Pancreas (tissue), 10 donors: ENCODE measurements around the gene P2RX4. TPM values are rescaled to one million over a fixed set of nuclear protein-coding genes. Genes with fewer than 3 reads are reported as not detected.

Experiments used
- ATAC-seq, 4 donors: fragments of 200-7000 bp; cut with Tn5 transposase; one replicate each; pipeline versions ENCODE4 v1.8.0 to v1.9.1; 2020; ENCODE audit warnings: mild to moderate bottlenecking in 4 of 4, moderate library complexity in 4 of 4
- DNase-seq, 6 donors: peaks; one replicate each; pipeline ENCODE4 v3.0.0-alpha.2; 2020
- FAIRE-seq: peaks from 2 replicates; lab custom pipeline; 2012; peaks lifted over from hg19 to GRCh38; lab: Jason Lieb, UNC
- H3K27ac ChIP-seq, 4 donors: fragments of 200-600 bp; sonication (generic); 1 replicate in 3 of 4; 2 replicates in 1 of 4; pipeline versions ENCODE4 v1.5.0 to v1.8.0; 2020
- H3K27me3 ChIP-seq, 4 donors: fragments of 200-600 bp; one replicate each; pipeline ENCODE4 v1.8.0; 2021
- H3K36me3 ChIP-seq, 3 donors: fragments of 200-600 bp; sonication (generic) in 1 of 3; one replicate each; pipeline versions ENCODE4 v1.5.0 to v1.8.0; 2020 to 2021
- H3K4me1 ChIP-seq, 3 donors: fragments of 200-600 bp; one replicate each; pipeline ENCODE4 v1.8.0; 2021
- H3K4me3 ChIP-seq, 4 donors: fragments of 200-600 bp; sonication (generic) in 2 of 4; one replicate each; pipeline versions ENCODE4 v1.5.0 to v1.8.0; 2020 to 2021
- H3K9me3 ChIP-seq, 4 donors: fragments of 200-600 bp; one replicate each; pipeline ENCODE4 v1.8.0; 2021
- WGBS, 2 donors: extraction: QIAGEN DNeasy Blood & Tissue Kit; methylation state at CpG; one replicate each; pipeline ENCODE4 v1.1.7; 2013; 5-methylcytosine and 5-hydroxymethylcytosine counted together
- intact Hi-C, 3 donors: fragments of 100-400 bp; cut with DNase I; formaldehyde crosslinking; loops; one replicate each; pipeline versions ENCODE4 v1.11.1 to v1.14.2; 2022
- polyA plus RNA-seq, 2 donors: library from polyadenylated mRNA; stranded (reverse); fragments of 200-250 nt; gene quantifications; one replicate each; pipeline ENCODE4 v1.2.3, GENCODE V29; 2013
- total RNA-seq, 6 donors: library from RNA; stranded (reverse); fragmentation: NEBNext Ultra II Directional in 4 of 6; extraction: Animal tissue kit (Norgen Biotek cat#: 25700) in 4 of 6; gene quantifications; one replicate each; pipeline versions ENCODE4 v1.2.1 to v1.2.4, GENCODE V29; 2021 to 2023
- TF ChIP-seq, protein P1 (sequence below), 4 donors: fragments of 200-600 bp; sonication (generic) in 3 of 4; IDR thresholded peaks; one replicate each; pipeline versions ENCODE4 v1.5.0 to v1.8.0; 2021; ENCODE audit warnings: antibody characterized with exemption in 4 of 4
- donor health status: healthy with polysubstance abuse.
- donor health status: DM: no; HTN: no; CAD: no; lungs with moderate emphysema.
- donor health status: DM: no; HTN: no; CAD: no.
- donor health status: control.
- donor health status: control.
- donor health status: Bipolar disorder and iron deficiency.
- donor health status: DM: yes; HTN: yes; CAD: no.
- donor health status: DM: no; HTN: no; CAD: no.
- donor health status: DM: no; HTN: no; CAD: no.
- donor health status: DM: yes; HTN: yes; CAD: no.

Gene P2RX4
- total and polyA plus RNA-seq, 8 donors, result 27.5 to 60.1 (median 33.1) TPM

- intact Hi-C loops, result no loop called here
- no peak for FAIRE-seq
- TF ChIP-seq, protein P1, sequence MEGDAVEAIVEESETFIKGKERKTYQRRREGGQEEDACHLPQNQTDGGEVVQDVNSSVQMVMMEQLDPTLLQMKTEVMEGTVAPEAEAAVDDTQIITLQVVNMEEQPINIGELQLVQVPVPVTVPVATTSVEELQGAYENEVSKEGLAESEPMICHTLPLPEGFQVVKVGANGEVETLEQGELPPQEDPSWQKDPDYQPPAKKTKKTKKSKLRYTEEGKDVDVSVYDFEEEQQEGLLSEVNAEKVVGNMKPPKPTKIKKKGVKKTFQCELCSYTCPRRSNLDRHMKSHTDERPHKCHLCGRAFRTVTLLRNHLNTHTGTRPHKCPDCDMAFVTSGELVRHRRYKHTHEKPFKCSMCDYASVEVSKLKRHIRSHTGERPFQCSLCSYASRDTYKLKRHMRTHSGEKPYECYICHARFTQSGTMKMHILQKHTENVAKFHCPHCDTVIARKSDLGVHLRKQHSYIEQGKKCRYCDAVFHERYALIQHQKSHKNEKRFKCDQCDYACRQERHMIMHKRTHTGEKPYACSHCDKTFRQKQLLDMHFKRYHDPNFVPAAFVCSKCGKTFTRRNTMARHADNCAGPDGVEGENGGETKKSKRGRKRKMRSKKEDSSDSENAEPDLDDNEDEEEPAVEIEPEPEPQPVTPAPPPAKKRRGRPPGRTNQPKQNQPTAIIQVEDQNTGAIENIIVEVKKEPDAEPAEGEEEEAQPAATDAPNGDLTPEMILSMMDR (IDR thresholded peaks at IDR 0.05), result no peak
- no peaks in the 10 kb centered on the region for H3K4me1 ChIP-seq
- H3K4me3 ChIP-seq, result no peak overlapping the region
- H3K9me3 ChIP-seq, result no peaks in the 10 kb centered on the region
- H3K36me3 ChIP-seq, result no peaks in the 10 kb centered on the region
- 82 to 91% methylated on average over 3 of the region's 3 CpGs for WGBS, 2 donors
- no peaks in the 10 kb centered on the region for H3K27me3 ChIP-seq
- no peak for DNase-seq
- no peak overlapping the region for H3K27ac ChIP-seq
- no peak for ATAC-seq
Observed at GRCh38 chr12:121182222-121182893, 27.6 kb upstream of the P2RX4 start.

DNA sequence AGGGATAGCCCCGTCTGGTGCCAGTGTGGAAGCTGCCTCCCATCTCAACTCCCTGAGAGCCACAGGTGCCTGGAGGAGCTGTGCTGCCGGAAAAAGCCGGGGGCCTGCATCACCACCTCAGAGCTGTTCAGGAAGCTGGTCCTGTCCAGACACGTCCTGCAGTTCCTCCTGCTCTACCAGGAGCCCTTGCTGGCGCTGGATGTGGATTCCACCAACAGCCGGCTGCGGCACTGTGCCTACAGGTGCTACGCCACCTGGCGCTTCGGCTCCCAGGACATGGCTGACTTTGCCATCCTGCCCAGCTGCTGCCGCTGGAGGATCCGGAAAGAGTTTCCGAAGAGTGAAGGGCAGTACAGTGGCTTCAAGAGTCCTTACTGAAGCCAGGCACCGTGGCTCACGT lies 25.5 kb upstream of the P2RX4 start:
- H3K27me3 ChIP-seq, result no peaks in the 10 kb centered on the region
- no peak overlapping the region for H3K27ac ChIP-seq
- H3K9me3 ChIP-seq, result no peaks in the 10 kb centered on the region
- intact Hi-C loops, result no loop called here
- ATAC-seq (peak in 1 of 4 donors; percentile 34), FAIRE-seq (no peak), DNase-seq (peak in 1 of 6 donors; percentile 50)
- H3K4me3 ChIP-seq, result no peak overlapping the region
- 88 to 89% methylated on average over 15 of the region's 15 CpGs for WGBS, 2 donors
- TF ChIP-seq, protein P1 (IDR thresholded peaks at IDR 0.05), result no peak
- no peaks in the 10 kb centered on the region for H3K4me1 ChIP-seq
- no peaks in the 10 kb centered on the region for H3K36me3 ChIP-seq

DNA sequence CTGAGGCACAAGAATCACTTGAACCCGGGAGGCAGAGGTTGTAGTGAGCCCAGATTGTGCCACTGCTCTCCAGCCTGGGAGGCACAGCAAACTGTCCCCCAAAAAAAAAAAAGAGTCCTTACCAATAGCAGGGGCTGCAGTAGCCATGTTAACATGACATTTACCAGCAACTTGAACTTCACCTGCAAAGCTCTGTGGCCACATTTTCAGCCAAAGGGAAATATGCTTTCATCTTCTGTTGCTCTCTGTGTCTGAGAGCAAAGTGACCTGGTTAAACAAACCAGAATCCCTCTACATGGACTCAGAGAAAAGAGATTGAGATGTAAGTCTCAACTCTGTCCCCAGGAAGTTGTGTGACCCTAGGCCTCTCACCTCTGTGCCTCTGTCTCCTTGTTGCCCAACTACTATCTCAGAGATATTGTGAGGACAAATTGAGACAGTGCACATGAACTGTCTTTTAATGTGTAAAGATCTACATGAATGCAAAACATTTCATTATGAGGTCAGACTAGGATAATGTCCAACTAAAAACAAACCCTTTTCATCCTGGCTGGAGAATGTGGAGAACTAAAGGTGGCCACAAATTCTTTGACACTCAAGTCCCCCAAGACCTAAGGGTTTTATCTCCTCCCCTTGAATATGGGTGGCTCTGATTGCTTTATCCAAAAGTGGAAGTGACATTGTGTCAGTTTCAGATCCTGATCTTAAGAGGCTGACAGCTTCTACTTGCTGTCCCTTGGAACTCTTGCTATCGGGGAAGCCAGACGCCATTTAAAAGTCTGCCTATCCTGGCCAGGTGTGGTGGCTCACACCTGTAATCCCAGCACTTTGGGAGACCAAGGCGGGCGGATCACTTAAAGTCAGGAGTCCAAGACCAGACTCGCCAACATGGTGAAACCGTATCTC lies 24.7 kb upstream of the P2RX4 start:
- no peak for DNase-seq
- WGBS, 2 donors, result 93 to 95% methylated on average over 7 of the region's 7 CpGs
- H3K27ac ChIP-seq, result no peak overlapping the region
- no peaks in the 10 kb centered on the region for H3K9me3 ChIP-seq
- intact Hi-C loops, result no loop called here
- no peak overlapping the region for H3K4me3 ChIP-seq
- H3K27me3 ChIP-seq, result no peaks in the 10 kb centered on the region
- FAIRE-seq, result no peak
- H3K4me1 ChIP-seq, result no peaks in the 10 kb centered on the region
- no peaks in the 10 kb centered on the region for H3K36me3 ChIP-seq
- ATAC-seq, result peak in 1 of 4 donors; percentile 40
- TF ChIP-seq, protein P1 (IDR thresholded peaks at IDR 0.05), result no peak

GRCh38 chr12:121186826-121187225 lies 23.1 kb upstream of the P2RX4 start:
- FAIRE-seq (no peak), ATAC-seq (no peak), DNase-seq (no peak)
- H3K27me3 ChIP-seq, result no peaks in the 10 kb centered on the region
- H3K27ac ChIP-seq, result no peak overlapping the region
- 85 to 88% methylated on average over 2 of the region's 2 CpGs for WGBS, 2 donors
- TF ChIP-seq, protein P1 (IDR thresholded peaks at IDR 0.05), result no peak
- intact Hi-C loops, result no loop called here
- no peaks in the 10 kb centered on the region for H3K36me3 ChIP-seq
- no peaks in the 10 kb centered on the region for H3K9me3 ChIP-seq
- H3K4me3 ChIP-seq, result no peak overlapping the region
- H3K4me1 ChIP-seq, result no peaks in the 10 kb centered on the region
